K562 (cell line): ENCODE data around the gene CGB3. TPM values are rescaled to one million over a fixed set of nuclear protein-coding genes. Genes with fewer than 3 reads are reported as not detected.

Experiments
- ERF ChIP-seq: fragments of 450-650 bp; formaldehyde crosslinking; IDR thresholded peaks from 2 replicates; pipeline ENCODE4 v1.4.0; 2020; ENCODE audit warnings: mild to moderate bottlenecking, mixed read lengths
- LARP7 ChIP-seq: fragments of 450-650 bp; IDR thresholded peaks from 2 replicates; pipeline ENCODE4 v1.6.1; 2016
- NRF1 ChIP-seq, 2 experiments: fragments of 450-650 bp; IDR thresholded peaks in 1 of 2; conservative IDR thresholded peaks in 1 of 2; 2 replicates each; pipeline ENCODE4 v1.6.1; 2014; ENCODE audit warnings: mild to moderate bottlenecking in 2 of 2
- PHF8 ChIP-seq: fragments of 200-600 bp; sonication (generic); IDR thresholded peaks from 2 replicates; pipeline ENCODE4 v1.6.1; 2012; ENCODE audit warnings: mixed run types, mild to moderate bottlenecking, inconsistent platforms, low read length, moderate library complexity, borderline replicate concordance
- POLR3G ChIP-seq: IDR thresholded peaks from 2 replicates; pipeline ENCODE4 v1.6.1; 2011; ENCODE audit not compliant: insufficient read length, insufficient replicate concordance; ENCODE audit errors: extremely low read depth
- SIRT6 ChIP-seq: IDR thresholded peaks from one replicate; pipeline ENCODE4 v1.6.1; 2012; ENCODE audit warnings: low read depth, mild to moderate bottlenecking, control low read depth, inconsistent platforms, low read length, moderate library complexity
- SMARCA4 ChIP-seq: fragments of 450-650 bp; IDR thresholded peaks from 2 replicates; pipeline ENCODE4 v1.6.1; 2016
- SNIP1 ChIP-seq: fragments of 450-650 bp; IDR thresholded peaks from 2 replicates; pipeline ENCODE4 v1.7.1; 2017; ENCODE audit warnings: low read depth, mild to moderate bottlenecking
- ZNF224 ChIP-seq: sonication (generic); formaldehyde crosslinking; IDR thresholded peaks from 2 replicates; pipeline ENCODE4 v1.8.0; 2022; ENCODE audit warnings: mild to moderate bottlenecking, missing genetic modification reagents
- ZNF384 ChIP-seq: IDR thresholded peaks from 2 replicates; pipeline ENCODE4 v1.6.1; 2012; ENCODE audit warnings: low read depth, low read length, improper control_type of control experiment
- polyA plus RNA-seq, 8 experiments: library from polyadenylated mRNA; depleted of rRNA in 4 of 8; stranded (reverse) in 5 of 8; unstranded in 3 of 8; fragments of >200 nt; fragmentation: Nextera tagmentation in 2 of 8; fragmentation: Illumina TruSeq in 1 of 8; extraction: Ambion mirVana in 2 of 8; extraction: Trizol in 1 of 8; gene quantifications; 2 replicates each; pipeline versions ENCODE4 v1.2.1 to v1.2.3, GENCODE V29; 2011 to 2014; ENCODE audit warnings: inconsistent platforms in 1 of 8, missing spikeins in 1 of 8
- total RNA-seq, 7 experiments: library from RNA; depleted of rRNA in 6 of 7; stranded (reverse); fragments of >200 nt in 6 of 7; fragmentation: Illumina TruSeq in 2 of 7; extraction: Trizol in 2 of 7; gene quantifications; 2 replicates each; pipeline versions ENCODE4 v1.2.1 to v1.2.3, GENCODE V29; 2011 to 2021; ENCODE audit warnings: low replicate concordance in 1 of 7
- TF ChIP-seq, protein P1 (sequence below), 2 experiments: fragments of 450-650 bp in 1 of 2; sonication (generic) in 1 of 2; formaldehyde crosslinking in 1 of 2; IDR thresholded peaks; 2 replicates each; pipeline versions ENCODE4 v1.7.1 to v1.9.0; 2016 to 2022; ENCODE audit warnings: inconsistent platforms in 1 of 2, mild to moderate bottlenecking in 1 of 2, missing genetic modification reagents in 1 of 2
- TF ChIP-seq, protein P2 (sequence below): fragments of 450-650 bp; formaldehyde crosslinking; IDR thresholded peaks from 2 replicates; pipeline ENCODE4 v1.4.0; 2022; ENCODE audit warnings: missing genetic modification characterization
- TF ChIP-seq, protein P3 (sequence below), 2 experiments: fragments of 250-450 bp in 1 of 2; fragments of 450-650 bp in 1 of 2; sonication (Bioruptor Pico) in 1 of 2; IDR thresholded peaks; 2 replicates each; pipeline versions ENCODE4 v1.6.1 to v1.8.0; 2016 to 2021; ENCODE audit warnings: mild to moderate bottlenecking in 2 of 2, moderate library complexity in 2 of 2, missing compliant biosample characterization in 1 of 2, missing genetic modification characterization in 1 of 2
- TF ChIP-seq, protein P4 (sequence below): fragments of 450-650 bp; IDR thresholded peaks from 2 replicates; pipeline ENCODE4 v1.6.1; 2014; ENCODE audit warnings: low read depth, mild to moderate bottlenecking, moderate library complexity, borderline replicate concordance

The CGB3 gene
- total and polyA plus RNA-seq, 9 of the 15 experiments (the other 6 are each of a cell fraction or from before 2014, with no cell fraction given), result not detected

DNA sequence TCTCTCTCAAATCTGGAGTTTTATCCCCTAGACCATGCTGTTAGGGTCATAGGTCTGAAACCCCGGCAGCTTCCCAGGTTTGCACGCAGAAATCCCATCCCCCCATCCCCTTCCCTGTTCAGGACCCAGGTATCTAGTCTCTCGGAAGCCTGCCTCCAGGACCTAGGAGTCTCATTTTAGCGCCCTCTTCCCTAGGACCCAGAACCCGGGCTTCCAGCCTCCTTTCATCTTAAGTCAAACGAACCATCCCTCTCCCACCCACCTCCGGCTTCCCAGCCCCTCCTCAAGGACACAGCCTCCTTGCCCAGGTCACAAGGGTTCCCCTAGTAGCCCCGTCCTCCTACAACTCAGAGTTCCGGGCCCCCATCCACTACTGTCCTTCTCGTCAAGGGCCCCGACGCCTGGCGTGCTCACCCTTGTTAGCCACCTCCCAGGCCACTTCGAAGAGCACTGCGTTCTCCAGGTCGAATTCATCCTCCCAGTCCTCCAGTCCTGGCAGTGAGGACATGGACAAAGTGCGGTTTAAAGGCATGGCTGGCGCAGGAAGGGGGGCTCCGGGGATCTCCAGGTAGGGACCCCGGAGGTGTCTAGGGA is 31.5 kb downstream of the CGB3 start (continued):
- TF ChIP-seq, protein P1, sequence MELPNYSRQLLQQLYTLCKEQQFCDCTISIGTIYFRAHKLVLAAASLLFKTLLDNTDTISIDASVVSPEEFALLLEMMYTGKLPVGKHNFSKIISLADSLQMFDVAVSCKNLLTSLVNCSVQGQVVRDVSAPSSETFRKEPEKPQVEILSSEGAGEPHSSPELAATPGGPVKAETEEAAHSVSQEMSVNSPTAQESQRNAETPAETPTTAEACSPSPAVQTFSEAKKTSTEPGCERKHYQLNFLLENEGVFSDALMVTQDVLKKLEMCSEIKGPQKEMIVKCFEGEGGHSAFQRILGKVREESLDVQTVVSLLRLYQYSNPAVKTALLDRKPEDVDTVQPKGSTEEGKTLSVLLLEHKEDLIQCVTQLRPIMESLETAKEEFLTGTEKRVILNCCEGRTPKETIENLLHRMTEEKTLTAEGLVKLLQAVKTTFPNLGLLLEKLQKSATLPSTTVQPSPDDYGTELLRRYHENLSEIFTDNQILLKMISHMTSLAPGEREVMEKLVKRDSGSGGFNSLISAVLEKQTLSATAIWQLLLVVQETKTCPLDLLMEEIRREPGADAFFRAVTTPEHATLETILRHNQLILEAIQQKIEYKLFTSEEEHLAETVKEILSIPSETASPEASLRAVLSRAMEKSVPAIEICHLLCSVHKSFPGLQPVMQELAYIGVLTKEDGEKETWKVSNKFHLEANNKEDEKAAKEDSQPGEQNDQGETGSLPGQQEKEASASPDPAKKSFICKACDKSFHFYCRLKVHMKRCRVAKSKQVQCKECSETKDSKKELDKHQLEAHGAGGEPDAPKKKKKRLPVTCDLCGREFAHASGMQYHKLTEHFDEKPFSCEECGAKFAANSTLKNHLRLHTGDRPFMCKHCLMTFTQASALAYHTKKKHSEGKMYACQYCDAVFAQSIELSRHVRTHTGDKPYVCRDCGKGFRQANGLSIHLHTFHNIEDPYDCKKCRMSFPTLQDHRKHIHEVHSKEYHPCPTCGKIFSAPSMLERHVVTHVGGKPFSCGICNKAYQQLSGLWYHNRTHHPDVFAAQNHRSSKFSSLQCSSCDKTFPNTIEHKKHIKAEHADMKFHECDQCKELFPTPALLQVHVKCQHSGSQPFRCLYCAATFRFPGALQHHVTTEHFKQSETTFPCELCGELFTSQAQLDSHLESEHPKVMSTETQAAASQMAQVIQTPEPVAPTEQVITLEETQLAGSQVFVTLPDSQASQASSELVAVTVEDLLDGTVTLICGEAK (IDR thresholded peaks at IDR 0.05), result 0 out of 2 replicates have a peak, but pooled peaks have one; percentile 14
- TF ChIP-seq, protein P1 (CRISPR knock-in tag; IDR thresholded peaks at IDR 0.05), result no peak
- no peak for TF ChIP-seq ZNF384
- peak; percentile 10; the same call in 1 of the 2 replicates for TF ChIP-seq SMARCA4
- TF ChIP-seq SNIP1, result no peak
- TF ChIP-seq POLR3G, result no peak
- TF ChIP-seq, protein P2, sequence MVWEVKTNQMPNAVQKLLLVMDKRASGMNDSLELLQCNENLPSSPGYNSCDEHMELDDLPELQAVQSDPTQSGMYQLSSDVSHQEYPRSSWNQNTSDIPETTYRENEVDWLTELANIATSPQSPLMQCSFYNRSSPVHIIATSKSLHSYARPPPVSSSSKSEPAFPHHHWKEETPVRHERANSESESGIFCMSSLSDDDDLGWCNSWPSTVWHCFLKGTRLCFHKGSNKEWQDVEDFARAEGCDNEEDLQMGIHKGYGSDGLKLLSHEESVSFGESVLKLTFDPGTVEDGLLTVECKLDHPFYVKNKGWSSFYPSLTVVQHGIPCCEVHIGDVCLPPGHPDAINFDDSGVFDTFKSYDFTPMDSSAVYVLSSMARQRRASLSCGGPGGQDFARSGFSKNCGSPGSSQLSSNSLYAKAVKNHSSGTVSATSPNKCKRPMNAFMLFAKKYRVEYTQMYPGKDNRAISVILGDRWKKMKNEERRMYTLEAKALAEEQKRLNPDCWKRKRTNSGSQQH (CRISPR knock-in tag), result no peak
- peak in 1 of 2 experiments; percentile 31; a peak in 2 of 4 replicates for TF ChIP-seq NRF1 (conservative IDR thresholded peaks at IDR 0.05 in 1 of 2, IDR thresholded peaks at IDR 0.05 in 1 of 2)
- peak; percentile 10; the same call in 1 of the 2 replicates for TF ChIP-seq LARP7
- 0 out of 2 replicates have a peak, but pooled peaks have one; percentile 32 for TF ChIP-seq ZNF224 (CRISPR knock-in tag)
- TF ChIP-seq PHF8, result peak; percentile 56; the same call in 1 of the 2 replicates
- TF ChIP-seq, protein P3, sequence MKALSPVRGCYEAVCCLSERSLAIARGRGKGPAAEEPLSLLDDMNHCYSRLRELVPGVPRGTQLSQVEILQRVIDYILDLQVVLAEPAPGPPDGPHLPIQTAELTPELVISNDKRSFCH (CRISPR knock-in tag; IDR thresholded peaks at IDR 0.05), result no peak
- TF ChIP-seq, protein P3 (tag; IDR thresholded peaks at IDR 0.05), result 0 out of 2 replicates have a peak, but pooled peaks have one; percentile 41
- TF ChIP-seq SIRT6, result no peak
- TF ChIP-seq, protein P4, sequence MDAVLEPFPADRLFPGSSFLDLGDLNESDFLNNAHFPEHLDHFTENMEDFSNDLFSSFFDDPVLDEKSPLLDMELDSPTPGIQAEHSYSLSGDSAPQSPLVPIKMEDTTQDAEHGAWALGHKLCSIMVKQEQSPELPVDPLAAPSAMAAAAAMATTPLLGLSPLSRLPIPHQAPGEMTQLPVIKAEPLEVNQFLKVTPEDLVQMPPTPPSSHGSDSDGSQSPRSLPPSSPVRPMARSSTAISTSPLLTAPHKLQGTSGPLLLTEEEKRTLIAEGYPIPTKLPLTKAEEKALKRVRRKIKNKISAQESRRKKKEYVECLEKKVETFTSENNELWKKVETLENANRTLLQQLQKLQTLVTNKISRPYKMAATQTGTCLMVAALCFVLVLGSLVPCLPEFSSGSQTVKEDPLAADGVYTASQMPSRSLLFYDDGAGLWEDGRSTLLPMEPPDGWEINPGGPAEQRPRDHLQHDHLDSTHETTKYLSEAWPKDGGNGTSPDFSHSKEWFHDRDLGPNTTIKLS, result 0 out of 2 replicates have a peak, but pooled peaks have one; percentile 9
- 0 out of 2 replicates have a peak, but pooled peaks have one; percentile 31 for TF ChIP-seq ERF (CRISPR knock-in tag)
